RKO (cell line): ENCODE results near the gene TSPAN3.

ENCODE experiments used
- DNase-seq: peaks from one replicate; pipeline ENCODE4 v3.0.0-alpha.2; 2016; ENCODE audit warnings: low spot score

TSPAN3 gene

GRCh38 chr15:77053709-77054108 lies 17.2 kb downstream of the TSPAN3 start:
- DNase-seq, result no peak

GRCh38 chr15:77052556-77052955 lies 18.4 kb downstream of the TSPAN3 start:
- DNase-seq, result no peak

- DNase-seq, result no peak
Measured at GRCh38 chr15:77048135-77048876, 22.6 kb downstream of the TSPAN3 start.

- no peak for DNase-seq
Measured at GRCh38 chr15:77046704-77047412, 24.1 kb downstream of the TSPAN3 start.

GRCh38 chr15:77045985-77046384 lies 24.9 kb downstream of the TSPAN3 start:
- no peak for DNase-seq

GRCh38 chr15:77044228-77045042 lies 26.5 kb downstream of the TSPAN3 start:
- DNase-seq, result no peak

- DNase-seq, result no peak
Measured at GRCh38 chr15:77042955-77043920, 27.7 kb downstream of the TSPAN3 start.

GRCh38 chr15:77042245-77042919 lies 28.5 kb downstream of the TSPAN3 start:
- no peak for DNase-seq

- no peak for DNase-seq
Measured at GRCh38 chr15:77040673-77041072, 30.2 kb downstream of the TSPAN3 start.

GRCh38 chr15:77039848-77040247 lies 31.1 kb downstream of the TSPAN3 start:
- no peak for DNase-seq

- no peak for DNase-seq
Measured at GRCh38 chr15:77039217-77039533, 31.7 kb downstream of the TSPAN3 start.

GRCh38 chr15:77038312-77039216 lies 32.3 kb downstream of the TSPAN3 start:
- no peak for DNase-seq

GRCh38 chr15:77037388-77038209 lies 33.3 kb downstream of the TSPAN3 start:
- DNase-seq, result no peak

GRCh38 chr15:77036537-77037387 lies 34.1 kb downstream of the TSPAN3 start:
- DNase-seq, result no peak

- no peak for DNase-seq
Measured at GRCh38 chr15:77035999-77036471, 34.9 kb downstream of the TSPAN3 start.

- DNase-seq, result no peak
Measured at GRCh38 chr15:77035584-77035983, 35.3 kb downstream of the TSPAN3 start.

- DNase-seq, result peak; percentile 31
Measured at GRCh38 chr15:77034695-77035489, 36.0 kb downstream of the TSPAN3 start.
